GM19463 (cell line): ENCODE data around the gene ADAMTS17.

Experiments used
- ATAC-seq: cut with Tn5 transposase; IDR thresholded peaks from one replicate; pipeline ENCODE4 v1.9.1; 2021; ENCODE audit warnings: mild to moderate bottlenecking, moderate library complexity; ENCODE audit not compliant: unreplicated experiment

Gene ADAMTS17

GRCh38 chr15:100175406-100176114, 166.2 kb downstream of the ADAMTS17 start:
- no peak for ATAC-seq

GRCh38 chr15:100174904-100175275, 166.9 kb downstream of the ADAMTS17 start:
- ATAC-seq = no peak

- ATAC-seq = no peak
Measured at GRCh38 chr15:100174159-100174903, 167.4 kb downstream of the ADAMTS17 start.

- no peak for ATAC-seq
Measured at GRCh38 chr15:100172356-100173024, 169.3 kb downstream of the ADAMTS17 start.

GRCh38 chr15:100171411-100171810, 170.4 kb downstream of the ADAMTS17 start:
- no peak for ATAC-seq

GRCh38 chr15:100170291-100171210, 171.2 kb downstream of the ADAMTS17 start:
- peak; percentile 93 for ATAC-seq

GRCh38 chr15:100169615-100170290, 172.0 kb downstream of the ADAMTS17 start:
- ATAC-seq = no peak

- no peak for ATAC-seq
Measured at GRCh38 chr15:100168787-100169186, 173.0 kb downstream of the ADAMTS17 start.

- ATAC-seq = no peak
Measured at GRCh38 chr15:100167884-100168375, 173.8 kb downstream of the ADAMTS17 start.

- no peak for ATAC-seq
Measured at GRCh38 chr15:100166313-100166712, 175.5 kb downstream of the ADAMTS17 start.

- no peak for ATAC-seq
Measured at GRCh38 chr15:100163961-100164360, 177.8 kb downstream of the ADAMTS17 start.

- ATAC-seq = no peak
Measured at GRCh38 chr15:100160953-100161352, 180.8 kb downstream of the ADAMTS17 start.

- no peak for ATAC-seq
Measured at GRCh38 chr15:100159436-100159835, 182.3 kb downstream of the ADAMTS17 start.

- no peak for ATAC-seq
Measured at GRCh38 chr15:100158356-100158755, 183.4 kb downstream of the ADAMTS17 start.

GRCh38 chr15:100156201-100156600, 185.6 kb downstream of the ADAMTS17 start:
- no peak for ATAC-seq

- no peak for ATAC-seq
Measured at GRCh38 chr15:100154338-100154737, 187.4 kb downstream of the ADAMTS17 start.

GRCh38 chr15:100152463-100152862, 189.3 kb downstream of the ADAMTS17 start:
- no peak for ATAC-seq

GRCh38 chr15:100150906-100151305, 190.9 kb downstream of the ADAMTS17 start:
- ATAC-seq = no peak

GRCh38 chr15:100147828-100148227, 193.9 kb downstream of the ADAMTS17 start:
- no peak for ATAC-seq

- no peak for ATAC-seq
Measured at GRCh38 chr15:100143378-100143777, 198.4 kb downstream of the ADAMTS17 start.
